ENCODE data around the gene LZTR1.

DNA sequence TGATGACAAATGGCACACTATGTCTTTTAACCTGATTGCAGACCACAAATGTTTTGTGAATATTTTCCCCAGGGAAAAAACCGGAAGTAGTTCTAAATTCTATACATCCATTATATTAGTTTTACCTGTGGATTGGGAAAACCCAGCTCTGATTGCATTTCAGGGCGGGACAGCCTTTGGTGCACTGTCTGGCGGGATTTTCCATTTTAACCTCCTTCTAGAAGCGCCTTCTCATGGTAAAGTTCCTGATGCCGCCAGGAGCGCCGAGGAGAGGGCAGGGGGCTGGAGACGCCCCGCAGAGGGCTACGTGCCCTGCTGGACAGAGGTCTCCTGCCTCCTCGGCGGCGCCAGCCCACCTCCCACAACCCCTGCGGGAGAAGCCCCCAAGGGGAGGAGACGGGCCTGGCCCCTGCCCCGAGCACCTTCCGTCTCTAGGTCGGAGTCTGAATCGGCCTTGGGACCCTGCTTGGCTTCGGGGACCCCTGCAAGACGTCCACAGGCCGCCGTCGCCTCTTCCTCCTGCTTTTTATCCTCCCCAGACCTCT is 31.6 kb downstream of the LZTR1 start:
- no peak for TF ChIP-seq EP300 (IDR thresholded peaks at IDR 0.05; ENCODE audit: borderline replicate concordance)
- TF ChIP-seq EGR1 (IDR thresholded peaks at IDR 0.05): no peak
- peak; percentile 70; the same call in 1 of the 2 replicates for TF ChIP-seq ZBTB7A (IDR thresholded peaks at IDR 0.05; ENCODE audit: low read depth)
- no peak for TF ChIP-seq CEBPB (IDR thresholded peaks at IDR 0.05)
- TF ChIP-seq, protein P1, sequence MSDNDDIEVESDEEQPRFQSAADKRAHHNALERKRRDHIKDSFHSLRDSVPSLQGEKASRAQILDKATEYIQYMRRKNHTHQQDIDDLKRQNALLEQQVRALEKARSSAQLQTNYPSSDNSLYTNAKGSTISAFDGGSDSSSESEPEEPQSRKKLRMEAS (IDR thresholded peaks at IDR 0.05): no peak
- TF ChIP-seq CREB1 (IDR thresholded peaks at IDR 0.05; ENCODE audit: low read depth): no peak
- no peak for TF ChIP-seq FOXM1 (IDR thresholded peaks at IDR 0.05; ENCODE audit: borderline replicate concordance, low read depth)
- TF ChIP-seq YY1 (IDR thresholded peaks at IDR 0.05; ENCODE audit: low read depth): no peak
- TF ChIP-seq TEAD4 (IDR thresholded peaks at IDR 0.05): no peak
- TF ChIP-seq, protein P2, sequence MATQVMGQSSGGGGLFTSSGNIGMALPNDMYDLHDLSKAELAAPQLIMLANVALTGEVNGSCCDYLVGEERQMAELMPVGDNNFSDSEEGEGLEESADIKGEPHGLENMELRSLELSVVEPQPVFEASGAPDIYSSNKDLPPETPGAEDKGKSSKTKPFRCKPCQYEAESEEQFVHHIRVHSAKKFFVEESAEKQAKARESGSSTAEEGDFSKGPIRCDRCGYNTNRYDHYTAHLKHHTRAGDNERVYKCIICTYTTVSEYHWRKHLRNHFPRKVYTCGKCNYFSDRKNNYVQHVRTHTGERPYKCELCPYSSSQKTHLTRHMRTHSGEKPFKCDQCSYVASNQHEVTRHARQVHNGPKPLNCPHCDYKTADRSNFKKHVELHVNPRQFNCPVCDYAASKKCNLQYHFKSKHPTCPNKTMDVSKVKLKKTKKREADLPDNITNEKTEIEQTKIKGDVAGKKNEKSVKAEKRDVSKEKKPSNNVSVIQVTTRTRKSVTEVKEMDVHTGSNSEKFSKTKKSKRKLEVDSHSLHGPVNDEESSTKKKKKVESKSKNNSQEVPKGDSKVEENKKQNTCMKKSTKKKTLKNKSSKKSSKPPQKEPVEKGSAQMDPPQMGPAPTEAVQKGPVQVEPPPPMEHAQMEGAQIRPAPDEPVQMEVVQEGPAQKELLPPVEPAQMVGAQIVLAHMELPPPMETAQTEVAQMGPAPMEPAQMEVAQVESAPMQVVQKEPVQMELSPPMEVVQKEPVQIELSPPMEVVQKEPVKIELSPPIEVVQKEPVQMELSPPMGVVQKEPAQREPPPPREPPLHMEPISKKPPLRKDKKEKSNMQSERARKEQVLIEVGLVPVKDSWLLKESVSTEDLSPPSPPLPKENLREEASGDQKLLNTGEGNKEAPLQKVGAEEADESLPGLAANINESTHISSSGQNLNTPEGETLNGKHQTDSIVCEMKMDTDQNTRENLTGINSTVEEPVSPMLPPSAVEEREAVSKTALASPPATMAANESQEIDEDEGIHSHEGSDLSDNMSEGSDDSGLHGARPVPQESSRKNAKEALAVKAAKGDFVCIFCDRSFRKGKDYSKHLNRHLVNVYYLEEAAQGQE (IDR thresholded peaks at IDR 0.05; ENCODE audit: low read depth): 0 out of 2 replicates have a peak, but pooled peaks have one; percentile 29
- TF ChIP-seq RAD21 (IDR thresholded peaks at IDR 0.05; ENCODE audit: low read depth): no peak
- no peak for TF ChIP-seq NFIC (IDR thresholded peaks at IDR 0.05)
- TF ChIP-seq TCF12 (IDR thresholded peaks at IDR 0.05; ENCODE audit: low read depth): no peak
- TF ChIP-seq TAF1 (IDR thresholded peaks at IDR 0.05; ENCODE audit: low read depth): no peak
